WERI-Rb-1 (cell line): ENCODE measurements around the gene RFX1.
"Not testable (repeated sequence)": the region's sequence is repeated elsewhere in the genome, so short reads cannot be mapped to it uniquely, and the experiment has no call there.

Experiments used
- DNase-seq: peaks from one replicate; pipeline ENCODE4 v3.0.0-alpha.2; 2020
- H3K27ac ChIP-seq: fragments of 250-450 bp; sonication (Bioruptor Pico); 2 replicates; pipeline ENCODE4 v1.5.1; 2020; ENCODE audit warnings: mild to moderate bottlenecking, moderate library complexity
- H3K27me3 ChIP-seq: fragments of 250-450 bp; sonication (Bioruptor Pico); 2 replicates; pipeline ENCODE4 v1.5.1; 2021; ENCODE audit warnings: mild to moderate bottlenecking, low read depth, moderate library complexity; ENCODE audit not compliant: insufficient read depth, severe bottlenecking
- H3K36me3 ChIP-seq: fragments of 250-450 bp; sonication (Bioruptor Pico); 2 replicates; pipeline ENCODE4 v1.5.1; 2020; ENCODE audit warnings: mild to moderate bottlenecking, moderate library complexity
- H3K4me3 ChIP-seq: 2 replicates; pipeline ENCODE4 v1.5.1; 2011; ENCODE audit warnings: low read depth, mild to moderate bottlenecking, control low read depth, low read length
- H3K9me3 ChIP-seq: fragments of 250-450 bp; sonication (Bioruptor Pico); 2 replicates; pipeline ENCODE4 v1.5.1; 2021; ENCODE audit warnings: mild to moderate bottlenecking, moderate library complexity; ENCODE audit not compliant: severe bottlenecking
- CTCF ChIP-seq: IDR thresholded peaks from 2 replicates; pipeline ENCODE4 v1.5.1; 2011; ENCODE audit warnings: low read depth, mild to moderate bottlenecking, control low read depth, inconsistent platforms, low read length

Gene RFX1

DNA sequence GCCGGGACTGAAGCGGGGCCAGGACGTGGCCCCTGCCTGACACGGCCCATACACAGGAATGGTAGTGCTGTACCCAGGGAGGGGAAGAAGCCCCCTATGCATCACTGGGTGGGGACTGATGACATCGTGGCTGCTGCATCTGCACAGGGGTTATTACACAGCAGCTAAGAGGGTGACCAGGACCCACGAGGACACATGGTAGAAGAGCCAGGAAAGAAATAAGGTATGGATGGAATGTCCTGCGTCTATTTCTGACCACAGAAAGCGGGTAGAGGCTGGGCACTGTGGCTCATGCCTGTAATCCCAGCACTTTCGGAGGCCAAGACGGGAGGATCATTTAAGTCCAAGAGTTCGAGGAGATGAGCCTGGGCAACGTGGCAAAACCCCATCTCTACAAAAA is 29.7 kb downstream of the RFX1 start:
- no peak overlapping the region for H3K4me3 ChIP-seq
- no peak for DNase-seq
- no peak overlapping the region for H3K27ac ChIP-seq
- no peaks in the 10 kb centered on the region for H3K27me3 ChIP-seq
- no peaks in the 10 kb centered on the region for H3K9me3 ChIP-seq
- no peak for TF ChIP-seq CTCF
- peaks cover 31% of the 10 kb centered on the region for H3K36me3 ChIP-seq

DNA sequence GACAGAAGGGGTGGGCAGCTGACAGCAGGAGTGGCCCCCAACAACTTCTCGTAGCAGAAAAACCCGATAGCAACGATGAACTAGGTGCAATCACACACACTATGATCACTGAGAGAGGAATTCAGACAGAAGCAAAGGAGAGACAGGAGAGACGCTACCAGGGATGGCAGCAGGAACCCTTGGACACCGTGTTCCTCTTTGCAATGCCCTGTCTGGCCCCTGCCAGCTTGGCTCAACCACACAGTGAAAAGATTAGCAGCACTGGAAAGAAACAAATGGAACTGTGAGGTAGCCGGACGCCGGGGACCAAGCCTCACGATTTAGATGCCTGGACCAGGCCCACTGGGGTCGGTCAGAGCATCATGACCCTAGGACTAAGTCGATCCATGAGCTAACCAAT is 30.2 kb downstream of the RFX1 start:
- no peak for DNase-seq
- no peak overlapping the region for H3K27ac ChIP-seq
- H3K27me3 ChIP-seq: no peaks in the 10 kb centered on the region
- no peaks in the 10 kb centered on the region for H3K9me3 ChIP-seq
- no peak for TF ChIP-seq CTCF
- peaks cover 37% of the 10 kb centered on the region for H3K36me3 ChIP-seq
- H3K4me3 ChIP-seq: no peak overlapping the region

DNA sequence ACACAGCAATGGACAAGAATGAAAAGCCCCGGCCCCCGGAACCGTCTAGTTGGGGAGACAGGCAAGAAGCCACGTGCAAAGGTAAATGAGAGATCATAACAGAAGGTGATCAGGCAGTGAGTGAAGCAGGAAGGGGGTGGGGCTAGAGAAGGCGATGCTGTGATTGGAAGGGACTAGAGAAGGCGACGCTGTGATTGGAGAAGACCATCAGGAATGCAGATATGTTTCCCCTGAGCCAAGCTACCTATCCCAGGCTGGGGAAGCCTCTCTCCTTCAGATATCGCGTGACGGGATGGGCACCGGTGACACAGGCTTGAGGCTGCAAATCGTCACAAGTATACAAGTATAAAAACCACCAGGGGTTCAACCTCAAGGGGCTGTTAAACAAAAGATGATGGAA is 32.0 kb downstream of the RFX1 start:
- Histone ChIP-seq H3K27ac (no peak overlapping the region), H3K36me3 (peaks cover 47% of the 10 kb centered on the region), H3K27me3 (no peaks in the 10 kb centered on the region), H3K9me3 (no peaks in the 10 kb centered on the region), H3K4me3 (no peak overlapping the region)
- TF ChIP-seq CTCF: no peak
- DNase-seq: peak; percentile 76

DNA sequence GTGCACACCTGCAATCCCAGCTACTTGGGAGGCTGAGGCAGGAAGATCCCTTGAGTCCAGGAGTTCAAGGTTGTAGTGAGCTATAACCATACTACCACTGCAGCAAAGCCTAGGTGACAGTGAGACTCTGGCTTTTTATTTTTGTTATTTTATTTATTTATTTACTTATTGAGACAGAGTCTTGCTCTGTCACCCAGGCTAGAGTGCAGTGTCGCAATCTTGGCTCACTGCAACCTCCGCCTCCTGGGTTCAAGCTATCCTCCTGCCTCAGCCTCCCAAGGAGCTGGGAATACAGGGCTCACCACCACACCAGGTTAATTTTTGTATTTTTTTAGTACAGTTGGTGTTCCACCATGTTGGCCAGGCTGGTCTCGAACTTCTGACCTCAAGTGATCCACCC is 32.6 kb downstream of the RFX1 start:
- not testable (repeated sequence) for DNase-seq, H3K27me3 ChIP-seq, H3K27ac ChIP-seq, H3K4me3 ChIP-seq, H3K9me3 ChIP-seq
- peaks cover 52% of the 10 kb centered on the region for H3K36me3 ChIP-seq

DNA sequence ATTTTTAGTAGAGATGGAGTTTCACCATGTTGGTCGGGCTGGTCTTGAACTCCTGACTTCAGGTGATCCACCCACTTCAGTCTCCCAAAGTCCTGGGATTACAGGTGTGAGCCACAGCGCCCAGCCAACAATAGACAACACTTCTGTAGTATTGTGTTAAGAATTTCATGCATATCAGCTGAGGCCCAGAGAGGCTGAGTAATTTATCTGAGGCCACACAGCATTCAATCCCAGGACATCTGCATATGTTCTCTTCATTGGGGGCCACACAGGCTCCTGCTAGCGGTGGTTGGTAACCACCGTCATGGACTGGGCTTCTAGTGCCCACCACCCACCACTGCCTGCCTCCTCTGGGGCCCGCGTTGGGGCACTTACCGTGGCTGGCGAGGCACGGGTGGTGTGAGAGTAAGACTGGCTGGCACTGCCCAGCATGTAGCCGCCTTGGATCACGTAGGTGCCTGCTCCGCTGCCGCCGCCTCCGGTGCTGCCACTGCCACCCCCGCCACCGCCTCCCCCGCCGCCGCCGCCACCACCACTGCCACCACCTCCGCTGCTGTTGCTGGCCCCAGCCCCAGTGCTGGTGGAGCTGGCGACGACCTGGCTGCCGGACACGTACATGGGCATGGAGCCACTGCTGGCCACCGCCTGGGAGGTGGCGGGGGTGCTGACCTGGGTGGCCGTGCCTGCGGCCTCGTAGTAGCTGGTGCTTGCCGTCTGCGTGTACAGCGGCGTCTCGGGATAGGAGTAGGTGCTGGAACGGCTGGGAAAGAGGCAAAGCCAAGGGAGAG is 33.6 kb downstream of the RFX1 start:
- no peaks in the 10 kb centered on the region for H3K27me3 ChIP-seq
- no peak overlapping the region for H3K27ac ChIP-seq
- no peak overlapping the region for H3K4me3 ChIP-seq
- no peaks in the 10 kb centered on the region for H3K9me3 ChIP-seq
- peaks cover 61% of the 10 kb centered on the region for H3K36me3 ChIP-seq
- DNase-seq: no peak
- TF ChIP-seq CTCF: no peak

GRCh38 chr19:13971868-13972267 is 34.3 kb downstream of the RFX1 start:
- H3K36me3 ChIP-seq: peaks cover 66% of the 10 kb centered on the region
- DNase-seq, H3K27ac ChIP-seq, H3K4me3 ChIP-seq, H3K27me3 ChIP-seq, H3K9me3 ChIP-seq: not testable (repeated sequence)

- Histone ChIP-seq H3K4me3 (no peak overlapping the region), H3K36me3 (peaks cover 67% of the 10 kb centered on the region), H3K27ac (no peak overlapping the region), H3K9me3 (no peaks in the 10 kb centered on the region), H3K27me3 (no peaks in the 10 kb centered on the region)
- no peak for TF ChIP-seq CTCF
- no peak for DNase-seq
Measured at GRCh38 chr19:13969897-13970296, 36.2 kb downstream of the RFX1 start.
